ENCODE measurements around the gene MGAM2.

MGAM2 gene

DNA sequence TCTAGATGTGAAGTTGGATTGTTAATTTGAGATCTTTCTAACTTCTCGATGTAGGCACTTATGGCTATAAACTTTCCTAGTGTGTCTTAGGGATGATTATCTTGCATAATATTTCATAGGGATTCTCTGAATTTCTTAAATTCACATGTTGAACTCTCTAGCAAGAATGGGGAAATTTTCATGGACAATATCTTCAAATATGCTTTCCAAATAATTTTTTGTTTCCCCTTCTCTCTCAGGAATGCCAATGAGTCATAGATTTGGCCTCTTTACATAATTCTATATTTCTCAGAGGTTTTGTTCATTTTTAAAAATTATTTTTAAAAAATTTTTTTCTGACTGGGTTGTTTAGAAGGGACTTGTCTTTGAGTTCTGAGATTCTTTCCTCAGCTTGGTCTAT is 68.9 kb downstream of the MGAM2 start:
- DNase-seq: no peak

DNA sequence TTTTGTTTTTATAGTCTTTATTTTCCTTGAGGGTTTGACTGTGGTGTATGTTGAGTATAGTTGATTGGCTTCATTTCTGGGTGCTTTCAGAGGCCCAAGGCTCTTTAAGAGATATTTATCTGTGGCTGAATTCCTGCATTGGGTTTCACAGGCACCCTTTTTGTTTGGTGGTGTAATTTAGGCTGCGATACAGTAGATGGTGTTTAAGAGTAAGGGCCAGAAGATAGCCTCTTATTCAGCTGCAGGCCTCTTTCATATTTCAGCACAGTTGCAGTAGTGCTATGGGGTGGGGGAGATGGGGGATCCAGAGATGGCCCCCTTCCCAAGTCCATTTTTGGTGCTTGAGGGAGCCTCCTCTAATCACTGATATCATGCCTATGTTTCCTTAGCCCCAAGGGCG is 69.7 kb downstream of the MGAM2 start:
- DNase-seq: no peak

DNA sequence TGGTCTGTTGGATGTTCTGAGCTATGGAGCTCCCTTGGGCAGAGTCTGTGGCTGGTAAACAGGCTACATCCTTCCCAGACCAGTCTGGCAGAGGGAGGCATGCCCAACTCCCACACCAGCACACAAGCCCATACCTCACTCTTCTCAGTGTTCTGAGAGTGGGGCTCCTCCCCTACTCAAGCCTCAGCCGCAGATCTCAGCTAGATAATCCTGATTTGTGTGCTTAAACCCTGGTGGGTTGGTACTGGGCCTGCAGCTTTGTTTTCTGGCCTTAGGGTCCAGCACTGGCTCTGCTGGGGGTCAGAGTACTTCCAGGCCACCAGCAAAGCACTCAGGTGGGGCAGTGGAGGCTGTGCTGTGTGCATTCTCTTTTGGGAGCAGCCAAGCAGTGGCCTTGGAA is 70.4 kb downstream of the MGAM2 start:
- no peak for DNase-seq

DNA sequence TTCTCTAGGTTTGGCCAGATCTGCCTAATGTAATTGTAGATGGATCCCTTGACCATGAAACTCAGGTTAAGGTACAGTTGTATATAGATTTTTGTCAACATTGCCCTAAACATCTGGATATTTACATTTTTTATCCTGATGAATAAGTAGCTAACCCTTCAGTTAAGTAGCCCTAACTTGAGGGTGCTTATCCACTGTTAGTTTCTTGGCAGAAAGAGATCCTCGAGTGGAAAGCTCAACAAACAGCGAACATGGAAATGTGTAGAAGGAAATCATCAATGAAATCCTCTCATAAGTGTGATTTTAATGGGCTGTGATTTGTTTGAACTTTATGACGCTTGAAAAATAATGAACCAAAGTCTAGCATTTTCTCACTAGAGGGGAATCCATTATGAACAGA is 73.6 kb downstream of the MGAM2 start:
- DNase-seq: no peak

DNA sequence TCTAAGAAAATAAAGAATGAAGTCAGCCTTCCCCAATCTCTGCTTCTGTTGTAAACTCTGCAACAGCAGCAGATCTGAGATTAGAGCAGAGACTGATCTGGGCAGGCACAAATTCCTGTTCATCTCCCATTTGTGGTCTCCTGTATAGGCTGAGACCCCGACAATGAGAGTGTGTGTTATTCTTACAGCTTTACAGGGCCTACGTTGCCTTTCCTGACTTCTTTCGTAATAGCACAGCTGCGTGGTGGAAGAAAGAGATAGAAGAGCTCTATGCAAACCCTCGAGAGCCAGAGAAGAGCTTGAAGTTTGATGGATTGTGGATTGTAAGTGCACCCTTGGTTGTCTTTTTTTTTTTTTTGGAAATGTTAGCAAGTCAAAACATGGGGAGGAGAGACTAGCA is 74.3 kb downstream of the MGAM2 start:
- DNase-seq: no peak

DNA sequence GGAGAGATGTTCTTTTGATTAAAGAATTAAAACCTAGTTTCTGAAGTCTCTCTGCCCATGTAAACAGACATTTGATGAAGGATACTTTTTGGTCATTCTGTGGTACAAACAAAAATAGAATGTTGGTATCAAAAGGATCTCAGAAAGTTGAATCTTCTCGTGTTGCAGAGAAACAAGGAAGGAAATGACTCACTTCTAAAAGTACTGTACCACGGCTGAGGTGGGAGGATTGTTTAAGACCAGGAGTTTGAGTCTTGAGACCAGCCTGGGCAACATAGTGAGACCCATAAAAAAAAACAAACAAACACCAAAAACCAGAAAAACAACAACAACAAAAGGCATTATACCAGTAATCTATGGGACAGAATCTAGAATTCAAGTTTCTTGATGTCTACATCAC is 76.6 kb downstream of the MGAM2 start:
- DNase-seq: no peak

DNA sequence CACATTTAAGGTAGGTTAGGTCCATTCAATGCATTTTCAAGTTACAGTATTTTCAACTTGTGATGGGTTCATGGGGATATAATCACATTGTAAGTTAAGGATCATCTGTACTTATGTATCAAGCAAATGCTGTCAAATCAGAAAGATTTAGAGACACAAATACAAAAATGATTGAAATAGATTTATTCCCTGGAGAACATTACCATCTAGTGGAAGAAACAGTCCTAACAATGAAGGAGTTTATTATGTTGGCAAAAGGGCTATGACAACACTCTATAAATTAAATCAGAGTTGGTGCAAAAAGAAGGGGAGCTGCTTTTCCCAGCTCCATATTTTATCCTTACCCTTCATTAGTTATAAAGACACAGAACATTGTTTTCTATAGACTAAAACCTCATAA is 77.3 kb downstream of the MGAM2 start:
- no peak for DNase-seq

- DNase-seq: no peak
These were observed 82.7 kb downstream of the MGAM2 start for GRCh38 chr7:142194201-142194600.

- no peak for DNase-seq
These were observed 84.7 kb downstream of the MGAM2 start for GRCh38 chr7:142196066-142196840.

DNA sequence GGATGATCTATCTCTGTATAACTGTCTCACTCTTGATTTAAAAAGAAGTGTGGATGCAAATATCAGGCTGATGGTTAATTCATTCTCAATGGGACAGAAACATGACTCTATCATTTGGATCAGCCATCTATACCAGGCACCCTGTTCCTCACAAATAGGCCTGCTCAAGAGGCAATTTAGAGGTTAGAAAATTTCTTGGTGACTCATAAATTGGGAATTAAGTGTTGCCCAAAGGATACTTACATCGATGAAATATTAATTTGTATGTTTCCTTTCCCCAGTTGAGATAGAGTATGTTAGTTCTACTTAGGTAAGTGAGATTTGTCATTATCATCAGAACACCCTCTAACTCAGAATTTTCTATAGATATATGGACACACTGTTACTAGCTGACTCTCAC is 88.7 kb downstream of the MGAM2 start:
- DNase-seq: no peak

DNA sequence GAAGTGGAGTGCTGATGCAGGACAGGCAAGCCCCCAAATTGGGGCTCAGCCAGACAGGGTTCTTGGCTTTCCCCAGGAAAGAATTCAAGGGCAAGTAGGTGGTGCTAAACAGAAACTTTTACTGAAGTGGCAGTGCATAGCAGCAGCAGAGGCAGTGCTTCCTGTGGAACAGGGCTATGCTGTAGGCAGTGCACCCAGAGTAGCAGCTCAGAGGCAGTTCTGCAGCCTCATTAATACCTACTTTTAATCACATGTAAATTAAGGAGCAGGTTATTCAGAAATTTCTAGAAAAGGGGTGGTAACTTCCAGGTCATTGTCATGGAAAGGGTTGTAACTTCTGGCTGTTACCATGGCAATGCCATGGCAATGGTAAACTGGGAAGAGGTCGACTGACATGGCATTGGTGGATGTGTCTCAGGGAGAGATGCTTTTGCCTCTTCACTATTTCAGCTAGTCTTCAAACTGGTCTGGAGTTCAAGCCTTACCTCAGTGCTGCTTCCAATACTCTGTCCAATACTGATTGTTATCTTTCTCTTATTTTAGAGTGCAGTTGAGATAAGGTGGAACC is 117.1 kb downstream of the MGAM2 start:
- DNase-seq: no peak

- no peak for DNase-seq
These were observed 120.2 kb downstream of the MGAM2 start for GRCh38 chr7:142231716-142232115.

DNA sequence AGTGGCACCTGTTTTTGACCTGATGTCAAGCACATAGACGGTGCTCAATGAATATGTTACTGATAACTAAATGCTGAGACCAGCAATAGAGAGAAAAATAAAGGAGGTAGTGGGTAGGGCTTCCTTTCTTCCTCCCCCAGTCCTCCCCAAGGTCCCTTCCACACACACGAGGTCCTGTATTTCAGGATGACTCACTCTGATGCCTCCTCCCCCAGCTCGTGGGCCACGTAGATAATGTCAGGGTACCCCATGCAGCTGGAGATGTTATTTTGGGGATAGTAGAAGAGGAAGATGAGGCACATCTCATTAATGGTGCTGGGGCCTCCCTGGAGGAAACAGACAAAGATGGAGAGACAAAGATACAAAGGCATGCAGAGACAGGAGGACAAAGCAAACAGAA is 129.0 kb downstream of the MGAM2 start:
- no peak for DNase-seq

DNA sequence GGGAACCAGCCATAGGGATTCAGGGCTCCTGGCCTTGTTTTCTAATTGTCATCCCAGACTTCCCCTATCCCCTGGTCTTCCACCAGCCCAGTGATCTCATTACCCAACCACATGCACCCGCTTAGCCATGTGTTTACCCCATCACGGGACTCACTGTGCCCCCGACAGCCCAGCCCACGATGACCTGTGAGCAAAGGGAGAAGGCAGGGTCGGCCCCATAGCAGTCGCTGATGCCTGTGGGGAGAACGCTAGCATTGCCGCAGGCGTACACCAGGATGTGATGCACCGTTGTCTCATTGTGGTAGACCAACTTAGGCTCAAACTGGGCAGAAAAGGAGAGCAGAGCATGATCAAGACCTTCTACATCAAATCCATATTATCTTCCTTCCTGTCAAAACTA is 132.3 kb downstream of the MGAM2 start:
- DNase-seq: no peak

DNA sequence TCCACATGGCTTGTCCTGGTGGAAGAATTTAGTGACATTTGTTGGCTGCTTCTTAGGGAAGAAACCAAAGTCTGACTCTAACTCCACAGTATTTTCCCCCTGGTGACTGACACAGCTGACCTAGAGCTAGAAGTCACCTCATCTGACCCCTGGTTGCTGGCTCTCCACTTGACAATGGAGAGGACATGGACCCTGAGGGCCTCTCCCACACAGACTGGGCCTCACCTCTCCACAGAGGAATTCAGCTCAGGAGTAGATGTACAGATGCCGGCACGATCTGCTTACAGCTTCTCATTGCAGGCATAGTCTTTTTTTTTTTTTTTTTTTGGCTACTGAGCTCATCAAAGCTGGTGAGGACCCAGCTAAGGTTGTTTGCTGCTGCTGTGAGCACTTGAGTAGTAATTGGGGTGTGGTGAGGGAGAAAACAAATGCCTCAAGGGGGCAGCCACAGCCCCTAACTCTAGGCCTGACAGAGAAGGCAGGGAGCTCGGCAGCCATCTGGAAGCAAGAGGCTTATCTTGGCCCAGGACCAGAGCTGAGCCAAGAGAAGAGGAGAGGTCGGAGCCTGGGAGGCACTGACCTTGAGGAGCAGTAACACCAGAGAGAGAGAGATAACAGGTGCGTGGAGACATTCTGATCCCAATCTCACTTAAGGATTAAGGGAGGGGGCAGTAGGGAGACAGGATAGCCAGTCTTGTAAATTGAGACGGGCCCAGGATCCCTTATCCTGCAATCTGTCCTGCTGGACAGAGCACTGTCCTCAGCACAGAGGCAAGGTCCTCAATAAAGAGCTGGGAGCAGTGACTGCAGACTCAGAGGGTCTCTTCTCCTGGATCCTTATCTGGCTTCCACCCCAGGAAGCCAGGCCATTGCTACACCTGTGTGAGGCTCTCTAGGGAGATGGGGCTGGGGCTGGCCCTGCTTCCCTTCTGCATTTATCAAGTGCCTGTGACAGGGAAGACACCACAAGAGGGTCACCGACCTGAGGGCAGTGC is 136.9 kb downstream of the MGAM2 start:
- DNase-seq: no peak

GRCh38 chr7:142249918-142250317 is 138.4 kb downstream of the MGAM2 start:
- no peak for DNase-seq

DNA sequence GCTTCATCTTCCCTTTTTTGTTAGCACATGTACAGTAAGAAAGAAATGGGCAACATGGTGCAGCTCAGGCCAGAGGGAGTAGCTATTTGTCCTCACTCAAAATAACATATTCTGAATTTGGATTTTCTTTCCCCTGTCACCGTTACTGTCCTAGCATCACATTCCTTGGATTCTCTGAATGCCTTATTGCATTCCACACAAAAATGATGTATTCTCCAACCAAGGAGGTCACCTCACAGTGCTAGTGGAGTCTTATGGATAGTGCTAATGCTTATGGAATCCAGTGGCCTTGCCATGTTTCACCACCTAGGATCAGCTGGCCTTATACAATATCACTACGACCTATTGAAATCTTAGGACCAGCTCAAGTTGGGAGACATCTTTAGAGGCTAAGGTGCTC is 139.2 kb downstream of the MGAM2 start:
- DNase-seq: no peak

DNA sequence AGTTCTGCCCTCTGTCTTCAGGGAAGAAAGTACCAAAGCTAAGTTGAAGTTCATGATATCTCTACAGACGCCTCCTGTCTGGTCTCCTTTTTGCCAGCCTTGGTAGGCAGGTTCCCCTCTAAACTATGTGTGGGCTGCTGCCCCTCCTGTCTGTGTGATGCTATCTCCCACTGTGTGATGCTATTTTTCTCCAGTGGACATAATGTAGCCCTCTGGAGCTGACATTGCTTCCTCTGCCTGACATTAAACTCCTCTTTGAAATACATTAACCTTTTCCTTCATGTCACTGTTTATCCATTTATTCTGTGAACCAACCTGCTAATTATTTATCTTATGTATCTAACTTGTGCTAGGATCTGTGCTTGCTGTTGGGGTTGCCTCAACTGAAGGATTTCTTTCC is 146.4 kb downstream of the MGAM2 start, which contains the start of gene PRSS58:
Gene PRSS58, minus strand, starts transcription at position 101 of the 400 bp plus-strand sequence. CDS start 351 bp downstream, outside the sequence.
- no peak for DNase-seq

DNA sequence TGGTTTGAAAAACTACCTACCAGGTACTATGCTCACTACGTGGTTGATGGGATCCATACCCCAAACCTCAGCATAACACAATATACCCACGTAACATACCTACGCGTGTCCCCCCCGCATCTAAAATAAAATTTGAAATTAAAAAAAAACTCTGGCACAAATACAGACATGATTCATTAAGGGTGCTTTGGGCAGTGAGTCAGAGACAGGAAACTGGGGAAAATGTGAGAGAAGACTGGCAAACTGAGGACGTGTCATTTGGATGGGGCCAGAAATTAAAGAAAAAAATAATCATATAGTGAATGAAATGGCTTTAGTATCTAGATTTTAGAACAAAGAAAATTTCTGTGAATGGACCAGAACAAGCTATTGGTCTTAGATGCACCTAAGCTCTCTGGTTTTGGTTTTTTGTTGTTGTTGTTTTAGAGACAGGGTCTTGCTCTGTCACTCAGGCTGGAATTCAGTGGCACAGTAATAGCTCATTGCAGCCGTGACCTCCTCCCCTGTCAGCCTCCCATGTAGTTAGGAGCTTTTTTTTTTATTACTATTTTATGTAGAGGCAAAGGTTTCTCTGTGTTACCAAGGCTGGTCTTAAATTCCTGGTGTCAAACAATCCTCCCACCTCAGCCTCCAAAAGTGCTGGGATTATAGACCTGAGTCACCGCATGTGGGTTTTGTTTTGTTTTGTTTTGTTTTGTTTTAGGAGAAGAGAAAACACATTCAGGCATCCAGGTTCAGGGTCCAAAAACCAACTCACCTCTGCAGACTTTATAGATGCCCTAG is 152.3 kb downstream of the MGAM2 start:
- DNase-seq: no peak

Measured in activated CD4-positive, alpha-beta T cell treated with anti-CD3 and anti-CD28 coated beads for 4 hours (primary cell).